WTC11 (cell line): ENCODE measurements around the gene NDUFS3.

ENCODE experiments used
- ATF3 ChIP-seq: sonication (generic); formaldehyde crosslinking; conservative IDR thresholded peaks from 2 replicates; pipeline ENCODE4 v1.8.1; 2022; ENCODE audit warnings: mild to moderate bottlenecking, missing genetic modification reagents
- E2F4 ChIP-seq: sonication (generic); formaldehyde crosslinking; IDR thresholded peaks from 2 replicates; pipeline ENCODE4 v1.8.1; 2022; ENCODE audit warnings: low read depth, mild to moderate bottlenecking, moderate library complexity, missing genetic modification reagents, borderline replicate concordance
- ERG ChIP-seq: fragments of 250-450 bp; sonication (Bioruptor Pico); IDR thresholded peaks from 2 replicates; pipeline ENCODE4 v1.8.0; 2021; ENCODE audit warnings: mild to moderate bottlenecking
- ESRRA ChIP-seq: sonication (generic); formaldehyde crosslinking; IDR thresholded peaks from 2 replicates; pipeline ENCODE4 v1.8.1; 2022; ENCODE audit warnings: mild to moderate bottlenecking, missing genetic modification reagents, borderline replicate concordance
- IRF2 ChIP-seq: sonication (generic); formaldehyde crosslinking; IDR thresholded peaks from 2 replicates; pipeline ENCODE4 v1.8.0; 2022; ENCODE audit warnings: low read depth, missing genetic modification reagents, borderline replicate concordance
- MAX ChIP-seq: sonication (generic); formaldehyde crosslinking; IDR thresholded peaks from 2 replicates; pipeline ENCODE4 v1.8.0; 2022; ENCODE audit warnings: mild to moderate bottlenecking, missing genetic modification reagents
- MLX ChIP-seq: sonication (generic); formaldehyde crosslinking; IDR thresholded peaks from 2 replicates; pipeline ENCODE4 v1.8.1; 2023; ENCODE audit warnings: mild to moderate bottlenecking, missing genetic modification reagents, moderate library complexity
- TEAD4 ChIP-seq: sonication (generic); formaldehyde crosslinking; IDR thresholded peaks from 2 replicates; pipeline ENCODE4 v1.8.0; 2022; ENCODE audit warnings: mild to moderate bottlenecking, missing genetic modification reagents
- TP53 ChIP-seq: sonication (generic); formaldehyde crosslinking; IDR thresholded peaks from 2 replicates; pipeline ENCODE4 v1.8.1; 2023; ENCODE audit warnings: mild to moderate bottlenecking, missing genetic modification reagents
- ZBTB21 ChIP-seq: sonication (generic); formaldehyde crosslinking; IDR thresholded peaks from 2 replicates; pipeline ENCODE4 v1.8.1; 2023; ENCODE audit warnings: mild to moderate bottlenecking, missing genetic modification reagents, borderline replicate concordance
- ZNF317 ChIP-seq: sonication (generic); formaldehyde crosslinking; IDR thresholded peaks from 2 replicates; pipeline ENCODE4 v1.8.1; 2023; ENCODE audit warnings: low read depth, mild to moderate bottlenecking, moderate library complexity, missing genetic modification reagents, borderline replicate concordance
- TF ChIP-seq, protein P1 (sequence below): fragments of 200-600 bp; IDR thresholded peaks from 2 replicates; pipeline ENCODE4 v1.8.0; 2022; ENCODE audit warnings: antibody characterized with exemption
- TF ChIP-seq, protein P2 (sequence below): sonication (generic); formaldehyde crosslinking; IDR thresholded peaks from 2 replicates; pipeline ENCODE4 v1.8.0; 2022; ENCODE audit warnings: mild to moderate bottlenecking, missing genetic modification reagents
- TF ChIP-seq, protein P3 (sequence below): sonication (generic); formaldehyde crosslinking; IDR thresholded peaks from 2 replicates; pipeline ENCODE4 v1.8.1; 2022; ENCODE audit warnings: low read depth, missing genetic modification reagents, borderline replicate concordance

- TF ChIP-seq TEAD4 (CRISPR knock-in tag) (no peak), ERG (CRISPR knock-in tag) (no peak), ZNF317 (no peak), ZBTB21 (no peak), MAX (no peak), MLX (no peak), TP53 (no peak), ESRRA (no peak), IRF2 (CRISPR knock-in tag) (no peak), E2F4 (CRISPR knock-in tag) (no peak), ATF3 (CRISPR knock-in tag) (no peak)
- TF ChIP-seq, protein P1, sequence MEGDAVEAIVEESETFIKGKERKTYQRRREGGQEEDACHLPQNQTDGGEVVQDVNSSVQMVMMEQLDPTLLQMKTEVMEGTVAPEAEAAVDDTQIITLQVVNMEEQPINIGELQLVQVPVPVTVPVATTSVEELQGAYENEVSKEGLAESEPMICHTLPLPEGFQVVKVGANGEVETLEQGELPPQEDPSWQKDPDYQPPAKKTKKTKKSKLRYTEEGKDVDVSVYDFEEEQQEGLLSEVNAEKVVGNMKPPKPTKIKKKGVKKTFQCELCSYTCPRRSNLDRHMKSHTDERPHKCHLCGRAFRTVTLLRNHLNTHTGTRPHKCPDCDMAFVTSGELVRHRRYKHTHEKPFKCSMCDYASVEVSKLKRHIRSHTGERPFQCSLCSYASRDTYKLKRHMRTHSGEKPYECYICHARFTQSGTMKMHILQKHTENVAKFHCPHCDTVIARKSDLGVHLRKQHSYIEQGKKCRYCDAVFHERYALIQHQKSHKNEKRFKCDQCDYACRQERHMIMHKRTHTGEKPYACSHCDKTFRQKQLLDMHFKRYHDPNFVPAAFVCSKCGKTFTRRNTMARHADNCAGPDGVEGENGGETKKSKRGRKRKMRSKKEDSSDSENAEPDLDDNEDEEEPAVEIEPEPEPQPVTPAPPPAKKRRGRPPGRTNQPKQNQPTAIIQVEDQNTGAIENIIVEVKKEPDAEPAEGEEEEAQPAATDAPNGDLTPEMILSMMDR, result no peak
- TF ChIP-seq, protein P2, sequence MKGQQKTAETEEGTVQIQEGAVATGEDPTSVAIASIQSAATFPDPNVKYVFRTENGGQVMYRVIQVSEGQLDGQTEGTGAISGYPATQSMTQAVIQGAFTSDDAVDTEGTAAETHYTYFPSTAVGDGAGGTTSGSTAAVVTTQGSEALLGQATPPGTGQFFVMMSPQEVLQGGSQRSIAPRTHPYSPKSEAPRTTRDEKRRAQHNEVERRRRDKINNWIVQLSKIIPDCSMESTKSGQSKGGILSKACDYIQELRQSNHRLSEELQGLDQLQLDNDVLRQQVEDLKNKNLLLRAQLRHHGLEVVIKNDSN, result no peak
- TF ChIP-seq, protein P3, sequence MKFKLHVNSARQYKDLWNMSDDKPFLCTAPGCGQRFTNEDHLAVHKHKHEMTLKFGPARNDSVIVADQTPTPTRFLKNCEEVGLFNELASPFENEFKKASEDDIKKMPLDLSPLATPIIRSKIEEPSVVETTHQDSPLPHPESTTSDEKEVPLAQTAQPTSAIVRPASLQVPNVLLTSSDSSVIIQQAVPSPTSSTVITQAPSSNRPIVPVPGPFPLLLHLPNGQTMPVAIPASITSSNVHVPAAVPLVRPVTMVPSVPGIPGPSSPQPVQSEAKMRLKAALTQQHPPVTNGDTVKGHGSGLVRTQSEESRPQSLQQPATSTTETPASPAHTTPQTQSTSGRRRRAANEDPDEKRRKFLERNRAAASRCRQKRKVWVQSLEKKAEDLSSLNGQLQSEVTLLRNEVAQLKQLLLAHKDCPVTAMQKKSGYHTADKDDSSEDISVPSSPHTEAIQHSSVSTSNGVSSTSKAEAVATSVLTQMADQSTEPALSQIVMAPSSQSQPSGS (CRISPR knock-in tag), result no peak
Observed at GRCh38 chr11:47536915-47537314, 42.0 kb upstream of the NDUFS3 start.
